HepG2 (cell line): Measurements from ENCODE around the gene UBE2B. TPM values are rescaled to one million over a fixed set of nuclear protein-coding genes. Genes with fewer than 3 reads are reported as not detected.

Experiments used
- ARNTL ChIP-seq: sonication (generic); formaldehyde crosslinking; IDR thresholded peaks from 2 replicates; pipeline ENCODE4 v1.4.0; 2020; ENCODE audit warnings: mild to moderate bottlenecking, missing genetic modification reagents
- CREM ChIP-seq, 2 experiments: sonication (generic) in 1 of 2; formaldehyde crosslinking in 1 of 2; IDR thresholded peaks; 2 replicates each; pipeline versions ENCODE4 v1.4.0 to v1.6.1; 2016 to 2020; ENCODE audit warnings: antibody characterized with exemption in 1 of 2, mild to moderate bottlenecking in 1 of 2, missing genetic modification reagents in 1 of 2
- DNMT1 ChIP-seq: sonication (generic); formaldehyde crosslinking; IDR thresholded peaks from 2 replicates; pipeline ENCODE4 v1.5.1; 2020; ENCODE audit warnings: mild to moderate bottlenecking, missing genetic modification reagents
- GATAD1 ChIP-seq: IDR thresholded peaks from 2 replicates; pipeline ENCODE4 v1.6.1; 2016; ENCODE audit warnings: missing genetic modification reagents, missing compliant biosample characterization
- HDAC2 ChIP-seq: sonication (generic); formaldehyde crosslinking; IDR thresholded peaks from 2 replicates; pipeline ENCODE4 v1.4.0; 2020; ENCODE audit warnings: missing genetic modification reagents
- MED13 ChIP-seq: sonication (generic); formaldehyde crosslinking; IDR thresholded peaks from 2 replicates; pipeline ENCODE4 v1.5.0; 2020; ENCODE audit warnings: missing genetic modification reagents
- MTERF4 ChIP-seq: sonication (generic); formaldehyde crosslinking; IDR thresholded peaks from 2 replicates; pipeline ENCODE4 v1.8.0; 2023; ENCODE audit warnings: mild to moderate bottlenecking, missing genetic modification reagents
- NFIC ChIP-seq: IDR thresholded peaks from 2 replicates; pipeline ENCODE4 v1.6.1; 2012; ENCODE audit warnings: mild to moderate bottlenecking, low read length, inconsistent platforms
- NKX3-1 ChIP-seq: sonication (generic); formaldehyde crosslinking; IDR thresholded peaks from 2 replicates; pipeline ENCODE4 v1.5.0; 2020; ENCODE audit warnings: missing genetic modification reagents
- SAP130 ChIP-seq: IDR thresholded peaks from 2 replicates; pipeline ENCODE4 v1.6.1; 2016; ENCODE audit warnings: low read depth
- TBX3 ChIP-seq: fragments of 450-650 bp; IDR thresholded peaks from 2 replicates; pipeline ENCODE4 v1.6.1; 2017; ENCODE audit warnings: antibody characterized with exemption, mild to moderate bottlenecking, inconsistent platforms, borderline replicate concordance
- TOPORS ChIP-seq: sonication (generic); formaldehyde crosslinking; IDR thresholded peaks from 2 replicates; pipeline ENCODE4 v1.8.0; 2023; ENCODE audit warnings: mild to moderate bottlenecking, missing genetic modification reagents
- ZBTB25 ChIP-seq: IDR thresholded peaks from 2 replicates; pipeline ENCODE4 v1.6.1; 2018; ENCODE audit warnings: missing genetic modification reagents
- ZNF317 ChIP-seq: sonication (generic); formaldehyde crosslinking; IDR thresholded peaks from 2 replicates; pipeline ENCODE4 v1.5.0; 2020; ENCODE audit warnings: mild to moderate bottlenecking, missing genetic modification reagents
- ZNF34 ChIP-seq: sonication (generic); formaldehyde crosslinking; IDR thresholded peaks from 2 replicates; pipeline ENCODE4 v1.4.0; 2020; ENCODE audit warnings: mild to moderate bottlenecking, missing genetic modification reagents, borderline replicate concordance
- ZNF382 ChIP-seq: sonication (generic); formaldehyde crosslinking; IDR thresholded peaks from 2 replicates; pipeline ENCODE4 v1.5.0; 2020; ENCODE audit warnings: missing genetic modification reagents, mild to moderate bottlenecking, borderline replicate concordance
- ZNF484 ChIP-seq: sonication (generic); formaldehyde crosslinking; IDR thresholded peaks from 2 replicates; pipeline ENCODE4 v1.5.1; 2020; ENCODE audit warnings: mild to moderate bottlenecking, low read depth, missing genetic modification reagents, borderline replicate concordance
- ZNF503 ChIP-seq: sonication (generic); formaldehyde crosslinking; IDR thresholded peaks from 2 replicates; pipeline ENCODE4 v1.4.0; 2020; ENCODE audit warnings: missing genetic modification reagents
- ZNF674 ChIP-seq: sonication (generic); formaldehyde crosslinking; IDR thresholded peaks from 2 replicates; pipeline ENCODE4 v1.5.0; 2020; ENCODE audit warnings: low read depth, mild to moderate bottlenecking, missing genetic modification reagents
- ZNF776 ChIP-seq: sonication (generic); formaldehyde crosslinking; IDR thresholded peaks from 2 replicates; pipeline ENCODE4 v1.4.0; 2020; ENCODE audit warnings: mild to moderate bottlenecking, missing genetic modification reagents
- polyA plus RNA-seq, 8 experiments: library from polyadenylated mRNA; depleted of rRNA in 3 of 8; stranded (reverse) in 7 of 8; unstranded in 1 of 8; fragments of >200 nt; fragmentation: Illumina TruSeq in 4 of 8; extraction: Trizol in 4 of 8; gene quantifications; 2 replicates each; pipeline versions ENCODE4 v1.2.1 to v1.2.3, GENCODE V29; 2011 to 2016; ENCODE audit warnings: low read depth in 4 of 8, missing spikeins in 1 of 8, mixed read lengths in 1 of 8; ENCODE audit not compliant: insufficient read depth in 1 of 8
- total RNA-seq, 5 experiments: library from RNA; depleted of rRNA; stranded (reverse); fragments of >200 nt; fragmentation: Illumina TruSeq; extraction: Trizol; gene quantifications; 2 replicates each; pipeline ENCODE4 v1.2.3, GENCODE V29; 2016; ENCODE audit warnings: low read depth in 1 of 5
- TF ChIP-seq, protein P1 (sequence below): sonication (generic); formaldehyde crosslinking; IDR thresholded peaks from 2 replicates; pipeline ENCODE4 v1.8.0; 2022; ENCODE audit warnings: low read depth, missing genetic modification reagents
- TF ChIP-seq, protein P2 (sequence below): sonication (generic); formaldehyde crosslinking; IDR thresholded peaks from 2 replicates; pipeline ENCODE4 v1.5.1; 2020; ENCODE audit warnings: missing genetic modification reagents, mild to moderate bottlenecking, borderline replicate concordance

UBE2B gene
- total and polyA plus RNA-seq, 2 of the 13 experiments (the other 11 are each of a cell fraction or from before 2014, with no cell fraction given) = 25.2 to 56.0 TPM

- 0 out of 2 replicates have a peak, but pooled peaks have one; percentile 26 for TF ChIP-seq ZNF503 (CRISPR knock-in tag)
- peak; percentile 69 for TF ChIP-seq NFIC
- TF ChIP-seq NKX3-1 (CRISPR knock-in tag) = peak; percentile 87; the same call in 1 of the 2 replicates
- TF ChIP-seq ZNF484 = no peak
- no peak for TF ChIP-seq ZNF674 (CRISPR knock-in tag)
- TF ChIP-seq ZNF382 (CRISPR knock-in tag) = no peak
- peak; percentile 93 for TF ChIP-seq ARNTL (CRISPR knock-in tag)
- TF ChIP-seq ZNF317 (CRISPR knock-in tag) = no peak
- peak; percentile 64; the same call in 1 of the 2 replicates for TF ChIP-seq MED13 (CRISPR knock-in tag)
- TF ChIP-seq ZBTB25 (CRISPR knock-in tag) = peak; percentile 78
- TF ChIP-seq MTERF4 (CRISPR knock-in tag) = 0 out of 2 replicates have a peak, but pooled peaks have one; percentile 31
- TF ChIP-seq SAP130 (CRISPR knock-in tag) = peak; percentile 96
- peak; percentile 66; the same call in 1 of the 2 replicates for TF ChIP-seq TBX3
- no peak; the same call in 1 of the 2 replicates for TF ChIP-seq ZNF776 (CRISPR knock-in tag)
- peak; percentile 90 for TF ChIP-seq GATAD1 (CRISPR knock-in tag)
- TF ChIP-seq, protein P1, sequence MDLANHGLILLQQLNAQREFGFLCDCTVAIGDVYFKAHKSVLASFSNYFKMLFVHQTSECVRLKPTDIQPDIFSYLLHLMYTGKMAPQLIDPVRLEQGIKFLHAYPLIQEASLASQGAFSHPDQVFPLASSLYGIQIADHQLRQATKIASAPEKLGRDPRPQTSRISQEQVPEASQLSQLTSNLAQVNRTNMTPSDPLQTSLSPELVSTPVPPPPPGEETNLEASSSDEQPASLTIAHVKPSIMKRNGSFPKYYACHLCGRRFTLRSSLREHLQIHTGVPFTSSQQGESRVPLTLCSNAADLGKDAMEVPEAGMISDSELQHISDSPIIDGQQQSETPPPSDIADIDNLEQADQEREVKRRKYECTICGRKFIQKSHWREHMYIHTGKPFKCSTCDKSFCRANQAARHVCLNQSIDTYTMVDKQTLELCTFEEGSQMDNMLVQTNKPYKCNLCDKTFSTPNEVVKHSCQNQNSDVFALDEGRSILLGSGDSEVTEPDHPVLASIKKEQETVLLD (CRISPR knock-in tag) = peak; percentile 66
- peak; percentile 69 for TF ChIP-seq HDAC2 (CRISPR knock-in tag)
- peak; percentile 91; the same call in 1 of the 2 replicates for TF ChIP-seq ZNF34 (CRISPR knock-in tag)
- peak; percentile 92 for TF ChIP-seq CREM (IDR thresholded peaks at IDR 0.05)
- no peak for TF ChIP-seq CREM (CRISPR knock-in tag; IDR thresholded peaks at IDR 0.05)
- no peak for TF ChIP-seq TOPORS
- no peak for TF ChIP-seq DNMT1 (CRISPR knock-in tag)
- TF ChIP-seq, protein P2, sequence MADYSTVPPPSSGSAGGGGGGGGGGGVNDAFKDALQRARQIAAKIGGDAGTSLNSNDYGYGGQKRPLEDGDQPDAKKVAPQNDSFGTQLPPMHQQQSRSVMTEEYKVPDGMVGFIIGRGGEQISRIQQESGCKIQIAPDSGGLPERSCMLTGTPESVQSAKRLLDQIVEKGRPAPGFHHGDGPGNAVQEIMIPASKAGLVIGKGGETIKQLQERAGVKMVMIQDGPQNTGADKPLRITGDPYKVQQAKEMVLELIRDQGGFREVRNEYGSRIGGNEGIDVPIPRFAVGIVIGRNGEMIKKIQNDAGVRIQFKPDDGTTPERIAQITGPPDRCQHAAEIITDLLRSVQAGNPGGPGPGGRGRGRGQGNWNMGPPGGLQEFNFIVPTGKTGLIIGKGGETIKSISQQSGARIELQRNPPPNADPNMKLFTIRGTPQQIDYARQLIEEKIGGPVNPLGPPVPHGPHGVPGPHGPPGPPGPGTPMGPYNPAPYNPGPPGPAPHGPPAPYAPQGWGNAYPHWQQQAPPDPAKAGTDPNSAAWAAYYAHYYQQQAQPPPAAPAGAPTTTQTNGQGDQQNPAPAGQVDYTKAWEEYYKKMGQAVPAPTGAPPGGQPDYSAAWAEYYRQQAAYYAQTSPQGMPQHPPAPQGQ (CRISPR knock-in tag) = no peak
Measured at GRCh38 chr5:134370871-134371833, at the start of gene UBE2B (continued).
